ENCODE data around the gene CUL4A.
"Not testable (repeated sequence)": the region's sequence is repeated elsewhere in the genome, so short reads cannot be mapped to it uniquely, and the experiment has no call there.

The CUL4A gene

GRCh38 chr13:113209759-113210421, 477 bp downstream of the CUL4A start:
- DNase-seq = no peak

DNA sequence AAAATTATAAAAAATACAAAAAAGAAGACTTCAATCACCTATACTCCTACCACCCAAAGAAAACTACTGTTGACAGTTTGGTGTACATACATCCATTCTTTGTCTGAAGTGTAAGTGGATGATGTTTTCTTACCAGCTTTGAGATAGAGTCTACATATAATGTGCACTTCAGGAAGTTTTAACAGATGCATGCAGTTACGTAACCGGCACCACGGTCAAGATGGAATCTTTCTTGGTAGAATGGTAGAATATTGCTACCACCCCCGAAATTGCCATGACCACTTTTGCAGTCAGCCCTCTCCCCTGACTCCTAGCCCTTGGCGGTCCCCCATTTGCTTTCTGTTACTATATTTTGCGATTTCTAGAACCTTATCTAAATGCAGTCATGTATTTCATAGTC, 1.4 kb downstream of the CUL4A start:
- DNase-seq = no peak

- no peak for DNase-seq
These were observed 2.4 kb downstream of the CUL4A start for GRCh38 chr13:113211774-113212173.

DNA sequence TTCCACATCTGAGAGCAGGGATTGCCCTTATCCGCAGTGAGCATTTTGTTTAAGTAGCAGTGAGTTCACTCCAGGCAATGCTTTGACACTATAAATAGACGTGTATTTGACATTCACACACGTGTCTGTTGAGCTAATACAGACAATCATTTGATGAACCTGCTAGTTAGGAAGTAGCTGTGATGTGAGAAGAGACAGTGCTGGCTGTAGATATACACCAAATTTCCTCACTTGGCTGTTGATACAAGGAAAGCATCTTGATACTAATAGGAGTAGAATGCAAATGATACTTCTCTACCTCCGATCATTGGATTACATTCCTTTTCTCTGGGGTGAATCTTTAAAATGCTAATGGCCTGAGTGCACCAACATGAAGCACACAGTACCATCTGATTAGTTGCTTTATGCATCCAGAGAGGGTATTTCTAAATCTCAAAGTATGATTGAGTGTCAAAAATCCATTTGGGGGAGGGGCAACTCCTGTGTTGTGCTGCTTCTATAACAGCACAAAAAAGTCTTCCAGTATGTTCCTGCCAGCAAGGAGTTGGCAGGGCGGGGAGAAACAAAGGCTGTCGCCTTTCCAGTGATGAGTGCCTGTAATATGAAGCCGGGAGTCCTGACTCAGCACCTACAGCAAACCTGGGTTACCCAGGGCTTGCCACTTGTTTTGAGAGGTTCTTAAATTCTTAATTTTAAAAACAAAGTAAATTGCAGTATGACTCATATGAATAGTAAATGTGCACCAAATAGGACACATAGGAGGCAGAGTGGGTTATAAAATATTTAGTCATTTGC, 7.0 kb downstream of the CUL4A start:
- peak; percentile 58 for DNase-seq

GRCh38 chr13:113218586-113218985, 9.2 kb downstream of the CUL4A start:
- no peak for DNase-seq

DNA sequence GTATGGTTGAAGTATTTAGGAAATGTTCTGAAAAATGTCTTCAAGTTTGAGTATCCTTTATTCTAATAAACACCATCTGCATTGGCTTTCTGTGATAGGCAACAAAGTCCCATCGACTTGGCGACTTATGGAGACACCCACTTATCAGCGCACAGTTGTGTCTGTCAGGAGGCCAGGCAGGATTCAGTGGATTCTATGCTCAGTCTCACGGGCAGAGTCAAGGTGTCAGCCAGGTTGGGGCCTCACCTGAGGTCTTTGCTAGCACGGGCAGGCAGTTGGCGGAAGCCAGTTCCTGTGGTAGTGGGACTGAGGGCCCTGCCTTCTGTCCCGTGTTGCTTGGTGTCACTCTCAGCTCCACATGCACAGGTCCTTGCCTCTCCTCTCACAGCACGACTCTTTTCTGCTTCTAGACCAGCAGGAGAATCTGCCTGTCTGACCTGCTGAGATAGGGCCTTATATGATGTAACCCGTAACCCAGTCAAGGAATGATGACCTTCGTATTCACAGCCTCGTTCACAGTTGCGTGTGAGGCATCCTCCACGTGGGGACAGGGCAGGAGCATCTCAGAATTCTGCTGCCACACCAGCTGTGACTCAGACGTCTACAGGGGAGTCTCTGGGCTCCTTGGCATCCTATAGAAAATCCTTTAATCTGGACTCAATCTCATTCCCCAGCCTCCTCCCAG, 10.0 kb downstream of the CUL4A start:
- DNase-seq = no peak

DNA sequence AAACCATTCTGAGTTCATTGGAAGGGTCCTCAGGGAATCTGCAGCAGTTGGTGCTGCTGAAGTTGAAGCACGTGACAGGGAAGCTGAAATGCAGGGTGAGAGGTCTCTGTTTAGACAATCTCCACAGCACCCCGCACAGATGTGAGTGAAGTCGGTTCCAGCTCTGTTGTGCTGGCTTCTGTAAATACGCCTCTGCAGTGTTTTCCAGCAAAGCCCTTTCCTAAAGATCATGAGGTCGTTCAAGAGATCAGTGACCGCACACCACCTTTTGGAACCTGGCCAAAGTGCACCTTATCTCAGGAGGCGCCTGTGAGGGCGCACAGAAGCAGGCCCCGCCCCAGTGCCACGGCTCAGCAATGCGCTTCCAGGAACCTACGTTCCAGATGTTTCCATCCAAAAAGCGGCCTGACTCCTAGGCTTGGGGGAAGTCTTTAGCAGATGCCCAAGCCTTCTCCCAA, 10.8 kb downstream of the CUL4A start:
- DNase-seq = no peak

GRCh38 chr13:113220877-113221276, 11.5 kb downstream of the CUL4A start:
- no peak for DNase-seq

DNA sequence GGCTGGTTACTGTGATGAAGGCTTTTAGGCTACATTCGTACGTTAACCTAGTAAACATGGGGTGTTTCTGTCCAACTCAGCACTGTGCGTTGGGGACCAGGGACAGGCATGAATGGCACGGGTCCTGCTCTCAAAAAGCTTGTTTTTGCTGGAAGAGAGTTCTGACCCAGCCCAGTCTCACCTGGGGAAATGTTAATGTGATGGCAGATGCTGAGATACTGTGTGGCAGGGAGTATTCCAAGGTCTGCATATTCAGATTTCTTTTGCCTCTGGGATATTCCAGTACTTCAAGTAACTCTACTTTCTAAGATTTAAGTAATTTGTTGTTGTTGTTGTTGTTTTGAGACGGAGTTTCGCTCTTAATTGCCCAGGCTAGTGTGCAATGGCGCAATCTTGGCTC, 13.7 kb downstream of the CUL4A start:
- DNase-seq = no peak

DNA sequence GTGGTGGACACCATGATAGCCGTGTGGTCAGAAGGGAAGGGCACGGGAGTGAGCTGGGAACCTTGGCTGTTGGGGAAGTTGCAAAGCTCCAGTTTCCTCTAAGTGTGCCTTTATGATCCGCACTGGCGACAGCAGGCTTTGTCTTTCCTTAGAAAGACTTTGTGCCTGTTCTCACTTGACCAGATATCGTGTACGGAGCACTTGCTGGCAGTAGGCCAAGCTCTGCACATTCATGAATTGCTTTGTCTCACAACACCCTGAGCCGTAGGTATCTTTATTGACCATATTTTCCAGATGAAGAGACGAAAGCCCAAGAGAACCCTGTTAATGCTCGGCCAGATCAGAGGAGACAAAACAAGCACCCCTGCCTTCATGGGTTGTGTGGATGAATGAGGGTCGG, 15.1 kb downstream of the CUL4A start:
- no peak for DNase-seq

- DNase-seq = no peak
These were observed 16.1 kb downstream of the CUL4A start for GRCh38 chr13:113225515-113225914.

GRCh38 chr13:113226873-113227450, 17.5 kb downstream of the CUL4A start:
- no peak for DNase-seq

- DNase-seq = no peak
These were observed 19.7 kb downstream of the CUL4A start for GRCh38 chr13:113229161-113229560.

- DNase-seq = no peak
These were observed 20.4 kb downstream of the CUL4A start for GRCh38 chr13:113229791-113230190.

DNA sequence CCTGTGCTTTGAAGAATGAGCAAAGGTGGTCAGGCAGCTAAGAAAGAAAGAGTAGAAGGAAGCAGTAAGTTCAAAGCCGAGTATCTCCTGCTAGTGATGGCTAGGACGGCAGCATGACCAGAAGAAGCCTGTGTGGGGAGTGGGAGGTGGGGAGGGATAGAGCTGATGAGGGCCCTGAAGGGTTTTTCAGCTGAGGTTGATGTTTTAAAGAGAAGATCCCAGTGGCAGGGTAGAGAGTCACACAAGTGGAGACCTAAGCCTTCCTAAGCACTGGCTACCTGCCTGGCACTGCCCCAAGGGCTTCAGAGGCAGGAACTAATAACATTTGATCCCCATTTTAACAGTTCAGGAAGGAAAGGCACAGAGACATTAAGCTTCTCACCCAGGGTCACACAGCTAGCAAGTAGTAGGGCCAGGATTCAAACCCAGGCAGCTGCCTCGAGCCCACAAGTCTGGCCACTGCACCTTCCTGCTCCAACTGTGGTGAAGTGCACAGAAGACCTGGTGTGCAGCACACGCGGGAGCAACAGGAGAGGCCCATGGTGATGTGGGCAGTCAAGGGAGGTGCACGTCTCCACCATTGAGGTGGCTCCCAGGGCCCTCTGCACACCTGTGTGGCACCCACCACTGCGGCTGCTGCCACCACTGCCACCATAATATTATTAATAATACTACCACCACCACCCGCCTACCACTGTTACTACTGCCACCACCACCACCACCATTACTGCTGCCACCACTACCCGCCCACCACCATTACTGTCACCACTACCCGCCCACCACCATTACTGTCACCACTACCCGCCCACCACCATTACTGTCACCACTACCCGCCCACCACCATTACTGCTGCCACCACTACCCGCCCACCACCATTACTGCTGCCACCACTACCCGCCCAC, 22.1 kb downstream of the CUL4A start:
- no peak for DNase-seq

DNA sequence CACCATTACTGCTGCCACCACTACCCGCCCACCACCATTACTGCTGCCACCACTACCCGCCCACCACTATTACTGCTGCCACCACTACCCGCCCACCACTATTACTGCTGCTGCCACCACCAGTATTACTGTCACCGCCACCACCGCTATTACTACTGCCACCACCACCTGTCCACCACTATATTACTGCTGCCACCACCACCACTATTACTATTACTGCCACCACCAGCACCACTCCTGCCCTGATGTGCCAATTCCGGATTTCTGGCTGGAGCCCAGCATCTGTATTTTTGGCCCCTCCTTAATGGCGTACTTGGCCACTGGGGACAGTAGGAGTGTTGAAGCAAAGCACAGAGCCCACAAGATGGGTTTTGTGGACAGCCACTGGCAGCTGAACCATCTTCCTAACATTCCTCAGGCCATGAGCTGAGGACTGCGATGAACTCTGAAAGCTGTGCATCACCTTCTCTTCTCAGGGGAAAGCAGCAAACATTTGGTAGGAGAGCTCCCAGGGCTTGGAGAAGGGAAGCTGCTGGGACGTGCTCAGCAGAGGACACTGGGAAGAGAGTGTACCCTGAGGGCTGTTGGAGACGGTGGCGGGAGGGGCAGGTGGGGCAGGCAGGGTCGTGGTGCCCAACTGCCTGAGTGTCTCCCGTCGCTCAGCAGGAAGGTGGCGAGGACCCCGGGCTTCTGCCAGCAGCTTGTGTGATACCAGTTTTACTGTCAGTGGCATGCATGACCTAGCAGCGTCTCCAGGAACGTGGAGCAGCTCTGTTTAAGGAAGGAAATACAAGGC, 23.0 kb downstream of the CUL4A start:
- DNase-seq = no peak

- no peak for DNase-seq
These were observed 23.7 kb downstream of the CUL4A start for GRCh38 chr13:113233101-113233500.

DNA sequence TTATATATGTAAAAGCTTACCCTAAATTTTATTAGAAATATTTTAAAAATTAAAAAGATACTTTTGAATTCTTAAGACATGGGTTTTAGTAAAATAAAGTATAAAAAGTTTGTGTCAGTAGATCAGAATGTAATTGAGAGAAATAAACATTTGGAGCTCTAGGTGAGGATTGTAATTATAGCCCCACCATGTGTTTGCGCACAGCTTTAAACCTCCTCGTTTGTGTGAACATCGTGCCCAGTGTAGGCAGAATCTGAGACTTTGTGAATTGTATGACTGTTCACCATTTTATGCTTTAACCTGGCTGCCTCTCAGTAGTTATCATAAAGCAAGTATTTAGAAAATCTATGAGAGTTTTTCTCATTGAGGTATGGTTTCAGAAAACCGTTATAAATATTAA, 29.1 kb downstream of the CUL4A start:
- DNase-seq = no peak

DNA sequence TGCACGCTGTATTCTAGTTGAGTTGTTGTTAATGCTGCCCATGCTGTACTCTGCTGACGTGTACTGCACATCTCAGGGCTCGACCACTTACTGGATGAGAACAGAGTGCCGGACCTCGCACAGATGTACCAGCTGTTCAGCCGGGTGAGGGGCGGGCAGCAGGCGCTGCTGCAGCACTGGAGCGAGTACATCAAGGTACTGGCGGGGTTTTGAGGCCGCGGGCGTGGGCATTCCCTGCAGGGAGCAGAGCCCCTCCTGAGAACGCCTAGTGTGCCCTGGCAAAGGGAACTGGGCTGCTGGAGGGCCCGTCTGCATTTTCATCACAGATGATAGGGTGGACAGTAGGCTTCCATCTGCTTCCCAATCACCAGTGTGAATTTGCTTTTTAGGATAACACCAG, 29.9 kb downstream of the CUL4A start:
- no peak for DNase-seq

GRCh38 chr13:113239986-113240385, 30.6 kb downstream of the CUL4A start:
- no peak for DNase-seq

DNA sequence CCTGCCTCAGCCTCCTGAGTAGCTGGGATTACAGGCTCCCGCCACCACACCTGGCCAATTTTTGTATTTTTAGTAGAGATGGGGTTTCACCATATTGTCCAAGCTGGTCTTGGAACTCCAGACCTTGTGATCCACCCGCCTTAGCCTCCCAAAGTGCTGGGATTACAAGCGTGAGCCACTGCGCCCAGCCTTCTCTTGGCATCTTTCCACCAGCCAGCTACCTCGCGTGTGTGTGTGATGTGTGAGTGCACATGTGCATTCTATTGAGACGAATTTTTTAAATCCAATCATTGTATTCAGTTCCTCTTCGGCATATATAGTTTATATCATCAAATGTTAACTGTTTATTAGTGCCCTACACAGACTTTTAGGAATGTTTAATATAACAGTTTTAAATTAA, 32.2 kb downstream of the CUL4A start:
- DNase-seq = not testable (repeated sequence)

DNA sequence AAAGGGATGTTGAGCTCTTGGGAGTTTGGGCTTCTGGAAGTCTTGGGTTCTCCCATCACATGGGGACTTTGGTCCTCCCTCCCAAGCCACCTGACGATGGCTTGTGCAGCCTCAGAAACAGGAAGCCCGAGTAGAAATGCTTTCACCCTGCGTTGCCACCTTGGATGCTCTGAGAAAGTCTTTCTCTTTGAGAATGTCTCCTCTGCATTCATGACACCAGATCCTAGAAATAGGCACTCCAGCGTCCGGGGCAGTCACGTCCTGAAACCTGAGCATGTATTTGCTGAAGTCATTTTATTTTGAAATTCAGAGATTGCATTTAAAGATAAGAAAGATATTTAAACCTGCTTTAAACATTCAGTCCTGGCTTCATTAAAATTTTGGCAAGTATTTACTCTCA, 34.4 kb downstream of the CUL4A start:
- no peak for DNase-seq
